Esophagus squamous epithelium (tissue), 5 donors: ENCODE data around the gene RBM17. TPM values are rescaled to one million over a fixed set of nuclear protein-coding genes. Genes with fewer than 3 reads are reported as not detected.
A peak's percentile ranks its signal among the peaks of the same experiment; 100 is the strongest.

Experiments used
- DNase-seq: peaks from one replicate; lab custom pipeline; 2025; lab: John Stamatoyannopoulos, UW
- H3K27ac ChIP-seq, 4 donors: fragments of 200-600 bp; sonication (generic); one replicate each; pipeline ENCODE4 v1.5.1; 2016 to 2019; ENCODE audit warnings: mild to moderate bottlenecking in 1 of 4
- H3K27me3 ChIP-seq, 4 donors: fragments of 200-600 bp; sonication (generic); 1 replicate in 3 of 4; 2 replicates in 1 of 4; pipeline versions ENCODE4 v1.5.1 to v1.6.0; 2017 to 2021; ENCODE audit warnings: antibody characterized with exemption in 1 of 4
- H3K36me3 ChIP-seq, 3 donors: fragments of 200-600 bp; sonication (generic); one replicate each; pipeline ENCODE4 v1.5.1; 2016 to 2019
- H3K4me1 ChIP-seq, 3 donors: fragments of 200-600 bp; sonication (generic); one replicate each; pipeline ENCODE4 v1.5.1; 2017 to 2019
- H3K4me3 ChIP-seq, 4 donors: fragments of 200-600 bp; sonication (generic); 1 replicate in 3 of 4; 2 replicates in 1 of 4; pipeline ENCODE4 v1.5.1; 2016 to 2019; ENCODE audit warnings: mild to moderate bottlenecking in 2 of 4, moderate library complexity in 1 of 4
- H3K9me3 ChIP-seq, 3 donors: fragments of 200-600 bp; sonication (generic); one replicate each; pipeline ENCODE4 v1.5.1; 2016 to 2019
- POLR2A ChIP-seq, 4 donors: fragments of 450-650 bp; IDR thresholded peaks; one replicate each; pipeline ENCODE4 v1.6.1; 2017; ENCODE audit warnings: antibody characterized with exemption in 4 of 4, mild to moderate bottlenecking in 4 of 4, moderate library complexity in 3 of 4
- WGBS, 2 donors: methylation state at CpG; one replicate each; pipeline ENCODE4 v1.1.5; 2018; 5-methylcytosine and 5-hydroxymethylcytosine counted together
- intact Hi-C: fragments of 100-400 bp; cut with DNase I; formaldehyde crosslinking; loops from one replicate; pipeline ENCODE4 v1.15.0; 2022
- total RNA-seq, 4 donors: library from RNA; depleted of rRNA; stranded (reverse); fragments of >200 nt; gene quantifications; one replicate each; pipeline ENCODE4 v1.1.0, GENCODE V29; 2016
- TF ChIP-seq, protein P1 (sequence below), 6 experiments: fragments of 450-650 bp in 4 of 6; fragments of 200-600 bp in 2 of 6; sonication (generic) in 2 of 6; IDR thresholded peaks; one replicate each; pipeline ENCODE4 v1.5.1; 2016 to 2019; ENCODE audit warnings: antibody characterized with exemption in 6 of 6, mild to moderate bottlenecking in 4 of 6, moderate library complexity in 4 of 6
- donor health status: DM: yes; HTN: yes; CAD: no.

RBM17 gene
- total RNA-seq, 4 donors from 2014 or later: 35.7 to 61.8 (median 39.4) TPM

DNA sequence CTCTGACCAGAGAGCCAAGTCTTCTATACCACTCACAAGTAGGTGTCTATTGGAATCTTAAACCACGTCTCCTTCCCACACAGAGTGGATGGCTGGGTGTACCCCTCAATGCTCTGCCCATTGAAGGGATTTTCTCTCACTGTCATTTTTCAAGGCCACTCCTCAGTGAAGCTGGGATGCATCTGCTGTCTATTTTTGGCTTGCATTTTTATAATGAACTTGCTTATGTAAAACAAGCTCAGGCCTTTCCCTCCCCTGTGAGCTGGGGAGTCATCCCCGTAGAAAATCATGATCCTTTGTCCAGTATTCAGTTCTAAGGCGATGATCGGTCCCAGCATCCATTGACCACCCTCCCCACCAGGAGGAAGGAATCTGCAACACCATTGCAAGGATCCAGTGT is 9.8 kb upstream of the RBM17 start:
- TF ChIP-seq, protein P1, sequence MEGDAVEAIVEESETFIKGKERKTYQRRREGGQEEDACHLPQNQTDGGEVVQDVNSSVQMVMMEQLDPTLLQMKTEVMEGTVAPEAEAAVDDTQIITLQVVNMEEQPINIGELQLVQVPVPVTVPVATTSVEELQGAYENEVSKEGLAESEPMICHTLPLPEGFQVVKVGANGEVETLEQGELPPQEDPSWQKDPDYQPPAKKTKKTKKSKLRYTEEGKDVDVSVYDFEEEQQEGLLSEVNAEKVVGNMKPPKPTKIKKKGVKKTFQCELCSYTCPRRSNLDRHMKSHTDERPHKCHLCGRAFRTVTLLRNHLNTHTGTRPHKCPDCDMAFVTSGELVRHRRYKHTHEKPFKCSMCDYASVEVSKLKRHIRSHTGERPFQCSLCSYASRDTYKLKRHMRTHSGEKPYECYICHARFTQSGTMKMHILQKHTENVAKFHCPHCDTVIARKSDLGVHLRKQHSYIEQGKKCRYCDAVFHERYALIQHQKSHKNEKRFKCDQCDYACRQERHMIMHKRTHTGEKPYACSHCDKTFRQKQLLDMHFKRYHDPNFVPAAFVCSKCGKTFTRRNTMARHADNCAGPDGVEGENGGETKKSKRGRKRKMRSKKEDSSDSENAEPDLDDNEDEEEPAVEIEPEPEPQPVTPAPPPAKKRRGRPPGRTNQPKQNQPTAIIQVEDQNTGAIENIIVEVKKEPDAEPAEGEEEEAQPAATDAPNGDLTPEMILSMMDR (IDR thresholded peaks at IDR 0.05): no peak
- no peak for TF ChIP-seq POLR2A (IDR thresholded peaks at IDR 0.05)
- intact Hi-C loops: no loop called here
- no peak overlapping the region for H3K27ac ChIP-seq
- 83 to 88% methylated on average over 3 to 4 of the region's 4 CpGs for WGBS, 2 donors
- peaks cover 0 to 5% (median 3%) of the 10 kb centered on the region in 3 donors for H3K4me1 ChIP-seq
- H3K36me3 ChIP-seq: no peaks in the 10 kb centered on the region
- peaks cover 0 to 48% (median 0%) of the 10 kb centered on the region in 4 donors for H3K27me3 ChIP-seq
- DNase-seq: no peak
- H3K4me3 ChIP-seq: no peak overlapping the region
- H3K9me3 ChIP-seq: no peaks in the 10 kb centered on the region

DNA sequence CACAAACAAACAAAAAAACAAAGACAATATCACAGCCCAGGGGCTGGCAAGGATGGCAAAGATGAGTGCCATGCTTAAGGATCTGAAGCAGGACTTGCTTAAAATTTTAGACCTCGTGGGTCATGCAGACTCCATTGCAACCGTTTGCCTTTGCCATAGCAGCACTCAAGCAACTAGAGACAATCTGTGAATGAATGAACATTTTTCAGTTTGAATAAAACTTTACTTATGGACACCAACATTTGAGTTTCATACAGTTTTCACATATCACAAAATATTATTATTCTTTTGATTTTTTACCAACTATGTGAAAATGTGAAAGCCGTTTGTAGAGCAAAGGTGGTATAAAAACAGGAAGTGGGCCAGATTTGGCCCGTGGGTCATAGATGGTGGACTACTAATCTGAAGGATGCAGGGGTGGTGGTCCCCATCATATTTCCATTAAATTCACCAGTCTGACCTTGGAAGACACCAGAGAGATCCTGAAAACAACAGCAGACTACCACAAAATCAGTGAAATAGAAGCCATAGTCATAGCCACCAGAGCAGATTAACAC is 8.3 kb upstream of the RBM17 start:
- H3K27ac ChIP-seq: no peak overlapping the region
- WGBS, 2 donors: 63 to 68% methylated on average over 4 of the region's 4 CpGs
- no peaks in the 10 kb centered on the region for H3K9me3 ChIP-seq
- no peaks in the 10 kb centered on the region for H3K36me3 ChIP-seq
- intact Hi-C loops: no loop called here
- no peak for DNase-seq
- peaks cover 0 to 33% (median 0%) of the 10 kb centered on the region in 4 donors for H3K27me3 ChIP-seq
- TF ChIP-seq POLR2A (IDR thresholded peaks at IDR 0.05): no peak
- TF ChIP-seq, protein P1 (IDR thresholded peaks at IDR 0.05): no peak
- no peak overlapping the region for H3K4me3 ChIP-seq
- peaks cover 0 to 5% (median 5%) of the 10 kb centered on the region in 3 donors for H3K4me1 ChIP-seq

DNA sequence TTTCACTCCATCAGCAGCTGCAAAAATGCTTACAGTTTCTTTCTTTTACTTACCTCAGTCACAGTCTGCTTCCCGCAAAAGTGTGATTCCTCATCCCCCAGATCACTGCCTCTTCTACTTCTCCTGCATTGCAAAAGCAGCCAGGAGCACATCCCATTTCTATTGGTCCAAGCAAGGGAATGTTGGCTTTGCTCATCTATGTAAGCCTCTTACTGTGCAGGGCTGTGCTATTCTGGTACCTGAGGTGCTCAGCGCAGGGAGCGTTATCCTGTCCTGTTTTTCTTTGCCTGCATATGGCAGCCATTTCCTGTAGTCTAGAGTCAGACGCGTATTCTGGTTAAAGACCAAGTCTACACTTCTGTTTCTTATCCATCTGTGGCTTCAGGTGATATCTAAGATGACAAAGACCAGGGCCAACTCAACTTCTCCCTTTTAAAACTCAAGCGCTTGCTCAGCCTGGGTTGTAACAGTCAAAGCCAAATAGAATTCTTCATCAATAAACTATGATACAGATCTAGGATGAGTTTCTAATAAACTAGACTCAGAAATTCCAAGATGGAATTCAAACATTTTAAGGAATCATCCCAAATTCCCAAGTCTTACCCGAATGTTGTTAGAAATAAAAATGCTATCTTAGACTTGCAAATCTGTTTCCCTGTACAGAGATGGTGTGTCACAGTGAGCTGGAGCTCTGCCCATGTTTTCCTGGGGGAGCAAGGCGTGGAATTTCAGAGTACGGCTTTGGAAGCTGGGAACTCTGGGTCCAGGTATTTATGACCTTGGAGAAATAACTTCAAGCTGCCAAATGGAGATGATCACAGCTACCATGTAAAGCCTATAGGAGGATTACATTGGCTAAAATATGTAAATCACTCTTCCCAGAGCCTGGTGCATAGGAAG is 6.1 kb upstream of the RBM17 start:
- H3K27me3 ChIP-seq: peaks cover 0 to 20% (median 0%) of the 10 kb centered on the region in 4 donors
- H3K9me3 ChIP-seq: no peaks in the 10 kb centered on the region
- H3K36me3 ChIP-seq: no peaks in the 10 kb centered on the region
- no peak overlapping the region for H3K4me3 ChIP-seq
- peaks cover 8 to 16% (median 9%) of the 10 kb centered on the region in 3 donors for H3K4me1 ChIP-seq
- peak overlapping the region in 1 of 4 donors; percentile 11 for H3K27ac ChIP-seq
- no peak for DNase-seq
- TF ChIP-seq POLR2A (IDR thresholded peaks at IDR 0.05): no peak
- TF ChIP-seq, protein P1 (IDR thresholded peaks at IDR 0.05): no peak
- WGBS, 2 donors: 80 to 82% methylated on average over 9 of the region's 9 CpGs
- intact Hi-C loops: no loop called here

DNA sequence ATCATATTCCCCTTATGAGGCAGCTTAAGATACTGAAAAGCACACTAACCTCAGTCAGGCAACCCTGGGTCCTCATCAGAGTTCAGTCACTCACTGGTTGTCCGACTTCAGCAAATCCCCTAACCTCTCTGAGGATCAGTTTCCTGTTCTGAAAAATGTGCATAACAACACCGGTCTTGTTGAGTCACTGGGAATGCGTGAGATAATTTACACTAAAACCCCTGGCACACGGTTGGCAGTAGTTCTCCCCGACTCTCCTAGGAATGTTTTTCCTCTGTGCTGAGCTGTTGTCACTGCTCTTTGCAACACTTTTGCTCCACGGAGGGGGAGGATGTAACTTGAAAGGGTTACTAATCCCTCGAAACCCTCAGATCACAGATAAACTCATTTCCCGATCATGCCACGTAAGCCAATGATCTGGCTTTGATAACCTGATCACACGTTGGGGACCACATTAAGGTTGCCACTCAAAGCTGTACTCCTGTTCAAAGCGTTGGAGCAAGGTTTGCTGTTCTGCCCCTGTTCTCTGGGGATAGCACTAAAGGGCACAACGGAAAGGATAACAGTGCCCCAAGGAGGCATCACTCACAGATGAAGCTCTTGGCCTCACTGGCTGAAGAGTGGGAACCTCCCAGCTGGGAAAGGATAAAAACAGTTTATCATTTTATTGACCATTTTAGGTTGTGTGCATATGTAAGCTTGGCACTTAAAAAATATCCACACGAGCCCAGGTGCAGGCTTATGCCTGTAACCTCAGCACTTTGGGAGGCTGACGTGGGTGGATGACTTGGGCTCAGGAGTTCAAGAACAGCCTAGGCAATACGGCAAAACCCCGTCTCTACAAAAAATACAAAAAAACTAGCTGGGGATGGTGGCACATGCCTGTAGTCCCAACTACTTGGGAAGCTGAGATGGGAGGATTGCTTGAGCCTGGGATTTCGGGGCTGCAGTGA is 5.0 kb upstream of the RBM17 start:
- H3K36me3 ChIP-seq: no peaks in the 10 kb centered on the region
- intact Hi-C loops: no loop called here
- no peak overlapping the region for H3K4me3 ChIP-seq
- no peaks in the 10 kb centered on the region for H3K9me3 ChIP-seq
- peaks cover 8 to 22% (median 9%) of the 10 kb centered on the region in 3 donors for H3K4me1 ChIP-seq
- no peak for TF ChIP-seq POLR2A (IDR thresholded peaks at IDR 0.05)
- TF ChIP-seq, protein P1 (IDR thresholded peaks at IDR 0.05): no peak
- 48 to 69% methylated on average over 15 to 16 of the region's 17 CpGs for WGBS, 2 donors
- peak overlapping the region in 1 of 4 donors; percentile 11 for H3K27ac ChIP-seq
- no peak for DNase-seq
- H3K27me3 ChIP-seq: peaks cover 0 to 20% (median 0%) of the 10 kb centered on the region in 4 donors
